Testis (tissue), 2 donors: ENCODE results near the gene ABCC12.
"Not testable (repeated sequence)": the region's sequence is repeated elsewhere in the genome, so short reads cannot be mapped to it uniquely, and the experiment has no call there.

Source experiments
- CTCF ChIP-seq, 3 experiments: fragments of 450-650 bp in 2 of 3; fragments of 200-600 bp in 1 of 3; sonication (generic) in 1 of 3; IDR thresholded peaks; one replicate each; pipeline ENCODE4 v1.5.1; 2016 to 2019; ENCODE audit warnings: antibody characterized with exemption in 3 of 3, mild to moderate bottlenecking in 2 of 3, moderate library complexity in 1 of 3
- POLR2A ChIP-seq: fragments of 450-650 bp; IDR thresholded peaks from one replicate; pipeline ENCODE4 v1.6.1; 2017; ENCODE audit warnings: antibody characterized with exemption, mild to moderate bottlenecking, moderate library complexity

GRCh38 chr16:48181746-48182520 is 26.1 kb upstream of the ABCC12 start:
- TF ChIP-seq CTCF (IDR thresholded peaks at IDR 0.05); POLR2A: not testable (repeated sequence)
